Upper lobe of left lung (tissue), 6 donors: ENCODE measurements around the gene DEPP1. TPM values are rescaled to one million over a fixed set of nuclear protein-coding genes. Genes with fewer than 3 reads are reported as not detected.
"Not testable (repeated sequence)": the region's sequence is repeated elsewhere in the genome, so short reads cannot be mapped to it uniquely, and the experiment has no call there.

Experiments used
- ATAC-seq, 2 donors: fragments of 200-7000 bp; cut with Tn5 transposase; one replicate each; pipeline ENCODE4 v1.9.1; 2022; ENCODE audit warnings: mild to moderate bottlenecking in 2 of 2, moderate library complexity in 2 of 2; ENCODE audit not compliant: low FRiP score in 2 of 2
- DNase-seq, 2 donors: peaks; one replicate each; pipeline ENCODE4 v3.0.0-alpha.2; 2019 to 2020
- H3K27ac ChIP-seq, 4 donors: fragments of 200-600 bp; sonication (generic); one replicate each; pipeline ENCODE4 v1.5.1; 2016 to 2019
- H3K27me3 ChIP-seq, 4 donors: fragments of 200-600 bp; sonication (generic); one replicate each; pipeline ENCODE4 v1.5.1; 2017 to 2019
- H3K36me3 ChIP-seq, 4 donors: fragments of 200-600 bp; sonication (generic); one replicate each; pipeline ENCODE4 v1.5.1; 2016 to 2019
- H3K4me1 ChIP-seq, 4 donors: fragments of 200-600 bp; sonication (generic); one replicate each; pipeline ENCODE4 v1.5.1; 2018 to 2019
- H3K4me3 ChIP-seq, 4 donors: fragments of 200-600 bp; sonication (generic); one replicate each; pipeline ENCODE4 v1.5.1; 2017 to 2019; ENCODE audit warnings: mild to moderate bottlenecking in 2 of 4, moderate library complexity in 1 of 4
- H3K9me3 ChIP-seq, 4 donors: fragments of 200-600 bp; sonication (generic); one replicate each; pipeline ENCODE4 v1.5.1; 2018 to 2019
- EP300 ChIP-seq, 4 donors: sonication (generic); formaldehyde crosslinking; IDR thresholded peaks; one replicate each; pipeline ENCODE4 v1.5.1; 2017; ENCODE audit warnings: antibody characterized with exemption in 4 of 4, control low read depth in 2 of 4
- POLR2A ChIP-seq, 4 donors: fragments of 450-650 bp; IDR thresholded peaks; one replicate each; pipeline ENCODE4 v1.5.1; 2016 to 2017; ENCODE audit warnings: antibody characterized with exemption in 4 of 4, mild to moderate bottlenecking in 2 of 4
- POLR2AphosphoS5 ChIP-seq, 2 donors: sonication (generic); formaldehyde crosslinking; IDR thresholded peaks; one replicate each; pipeline ENCODE4 v1.5.1; 2017; ENCODE audit warnings: antibody characterized with exemption in 2 of 2
- WGBS, 2 donors: methylation state at CpG; one replicate each; pipeline ENCODE4 v1.1.5; 2017 to 2018; 5-methylcytosine and 5-hydroxymethylcytosine counted together
- total RNA-seq, 6 donors: library from RNA; depleted of rRNA in 4 of 6; stranded (reverse); fragments of >200 nt in 4 of 6; gene quantifications; one replicate each; pipeline versions ENCODE4 v1.1.0 to v1.2.1, GENCODE V29; 2016 to 2021
- TF ChIP-seq, protein P1 (sequence below), 6 experiments: fragments of 450-650 bp in 4 of 6; fragments of 200-600 bp in 2 of 6; sonication (generic) in 2 of 6; IDR thresholded peaks; one replicate each; pipeline ENCODE4 v1.5.1; 2016 to 2019; ENCODE audit warnings: antibody characterized with exemption in 6 of 6
- donor health status: DM: no; HTN: no; CAD: no; lungs with moderate emphysema.
- donor health status: DM: no; HTN: yes; CAD: no; lungs with severe emphysema.

DEPP1 gene, protein sequence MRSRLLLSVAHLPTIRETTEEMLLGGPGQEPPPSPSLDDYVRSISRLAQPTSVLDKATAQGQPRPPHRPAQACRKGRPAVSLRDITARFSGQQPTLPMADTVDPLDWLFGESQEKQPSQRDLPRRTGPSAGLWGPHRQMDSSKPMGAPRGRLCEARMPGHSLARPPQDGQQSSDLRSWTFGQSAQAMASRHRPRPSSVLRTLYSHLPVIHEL
- total RNA-seq: 100 to 1,000 TPM in 3 of 6 donors, 10 to 100 TPM in 3; 42.0 to 405 (median 95.6) TPM

DNA sequence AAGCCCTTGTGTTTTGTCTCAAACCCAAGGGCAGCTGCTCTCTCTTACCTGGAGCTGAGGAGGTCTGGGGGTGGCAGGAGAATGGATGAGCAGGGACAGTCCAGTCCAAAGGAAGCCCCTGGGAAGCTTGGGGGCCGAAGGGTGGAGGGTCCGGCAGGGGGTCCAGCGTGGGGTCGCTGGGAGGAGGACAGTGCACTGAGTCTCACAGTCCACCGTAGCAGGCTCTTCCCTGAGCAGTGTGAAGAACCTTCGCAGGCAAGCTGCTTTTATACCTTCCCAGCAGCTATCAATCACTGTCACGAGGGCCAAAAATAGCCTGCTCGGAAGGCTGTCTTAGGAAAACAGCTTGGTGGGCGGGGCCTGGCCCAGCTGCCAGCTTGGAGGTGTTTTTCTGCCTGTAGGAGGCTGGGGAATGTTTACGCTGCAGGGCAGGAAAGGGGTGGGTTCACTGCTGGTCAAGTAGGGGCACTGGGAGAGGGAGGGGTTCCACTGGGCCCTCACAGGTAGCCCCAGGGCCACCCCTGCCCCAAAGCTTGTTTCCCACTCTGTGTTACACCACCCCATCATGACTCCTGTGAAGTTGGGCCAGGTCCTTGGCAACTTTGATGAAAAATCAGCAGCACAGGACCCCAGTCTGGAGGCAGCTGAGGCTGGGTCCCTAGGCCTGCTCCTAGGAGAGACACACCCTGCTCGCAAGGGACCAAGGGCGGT lies at the start of gene DEPP1:
DEPP1 (minus strand) TSS at position 240 of the 711 bp plus-strand sequence. CDS start 779 bp downstream, outside the sequence.
- ATAC-seq: peak; percentile 38 to 82
- WGBS, 2 donors: 3 to 8% methylated on average over 10 to 12 of the region's 12 CpGs
- DNase-seq: peak; percentile 93 to 96
- Histone ChIP-seq H3K36me3 (peaks cover 0 to 26% (median 7%) of the 10 kb centered on the region in 4 donors), H3K27ac (peak within 1 kb of the TSS; percentile 80 to 92 (median 88)), H3K4me3 (peak within 1 kb of the TSS; percentile 51 to 75 (median 72)), H3K27me3 (no peaks in the 10 kb centered on the region), H3K9me3 (no peaks in the 10 kb centered on the region), H3K4me1 (peaks cover 70 to 89% (median 80%) of the 10 kb centered on the region in 4 donors)
- TF ChIP-seq POLR2AphosphoS5 (IDR thresholded peaks at IDR 0.05) (peak; percentile 99 to 100), EP300 (IDR thresholded peaks at IDR 0.05) (peak in 3 of 4 donors; percentile 26 to 99 (median 92)), POLR2A (IDR thresholded peaks at IDR 0.05) (peak; percentile 88 to 99 (median 98))
- TF ChIP-seq, protein P1, sequence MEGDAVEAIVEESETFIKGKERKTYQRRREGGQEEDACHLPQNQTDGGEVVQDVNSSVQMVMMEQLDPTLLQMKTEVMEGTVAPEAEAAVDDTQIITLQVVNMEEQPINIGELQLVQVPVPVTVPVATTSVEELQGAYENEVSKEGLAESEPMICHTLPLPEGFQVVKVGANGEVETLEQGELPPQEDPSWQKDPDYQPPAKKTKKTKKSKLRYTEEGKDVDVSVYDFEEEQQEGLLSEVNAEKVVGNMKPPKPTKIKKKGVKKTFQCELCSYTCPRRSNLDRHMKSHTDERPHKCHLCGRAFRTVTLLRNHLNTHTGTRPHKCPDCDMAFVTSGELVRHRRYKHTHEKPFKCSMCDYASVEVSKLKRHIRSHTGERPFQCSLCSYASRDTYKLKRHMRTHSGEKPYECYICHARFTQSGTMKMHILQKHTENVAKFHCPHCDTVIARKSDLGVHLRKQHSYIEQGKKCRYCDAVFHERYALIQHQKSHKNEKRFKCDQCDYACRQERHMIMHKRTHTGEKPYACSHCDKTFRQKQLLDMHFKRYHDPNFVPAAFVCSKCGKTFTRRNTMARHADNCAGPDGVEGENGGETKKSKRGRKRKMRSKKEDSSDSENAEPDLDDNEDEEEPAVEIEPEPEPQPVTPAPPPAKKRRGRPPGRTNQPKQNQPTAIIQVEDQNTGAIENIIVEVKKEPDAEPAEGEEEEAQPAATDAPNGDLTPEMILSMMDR (IDR thresholded peaks at IDR 0.05): peak in 4 of 6 experiments; percentile 30 to 53 (median 36)

DNA sequence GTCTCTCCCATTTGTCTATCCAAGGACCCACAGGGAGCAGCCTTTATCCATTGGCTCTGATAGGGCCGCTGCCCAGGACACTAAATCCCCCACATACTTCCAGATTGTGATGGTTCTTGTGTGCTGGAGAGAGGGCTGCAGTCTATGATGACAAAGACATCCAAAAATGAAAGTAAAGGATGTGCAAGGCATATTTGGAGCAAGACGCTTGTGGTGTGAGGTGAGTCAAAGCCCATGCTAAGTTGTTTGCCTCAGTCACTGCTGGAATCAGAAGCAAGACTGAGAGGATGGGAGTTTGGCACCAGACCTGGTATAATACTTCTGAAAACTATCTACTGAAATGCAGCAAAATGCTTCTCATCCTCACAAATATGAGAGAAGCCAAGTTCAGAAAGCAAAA lies 44.8 kb upstream of the DEPP1 start:
- Histone ChIP-seq H3K4me3 (no peak overlapping the region), H3K27ac (no peak overlapping the region), H3K27me3 (no peaks in the 10 kb centered on the region), H3K9me3 (no peaks in the 10 kb centered on the region), H3K36me3 (no peaks in the 10 kb centered on the region), H3K4me1 (no peaks in the 10 kb centered on the region)
- WGBS, 2 donors: 87 to 91% methylated on average over 2 of the region's 2 CpGs
- TF ChIP-seq, protein P1 (IDR thresholded peaks at IDR 0.05): no peak
- ATAC-seq (no peak), DNase-seq (no peak)

DNA sequence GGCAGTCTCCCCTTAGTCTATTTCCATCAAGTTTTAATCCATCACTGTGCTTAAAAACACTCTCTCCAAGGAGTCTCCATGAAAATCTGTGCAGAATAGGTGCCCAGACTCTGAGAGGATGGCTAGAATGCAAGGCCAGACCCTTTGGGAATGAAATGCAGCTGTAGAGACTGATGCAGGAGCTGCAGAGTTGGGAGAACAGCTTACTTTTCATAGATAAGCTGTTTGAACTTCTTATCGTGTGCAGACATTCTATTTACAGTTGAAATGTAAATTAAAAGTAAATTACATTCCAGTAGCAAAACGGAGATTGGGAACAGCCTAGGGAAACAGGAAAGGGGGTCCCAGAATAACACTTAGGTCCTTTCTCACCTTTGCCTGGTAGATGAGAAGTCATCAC lies 37.0 kb upstream of the DEPP1 start:
- no peak for ATAC-seq
- DNase-seq: no peak
- no peaks in the 10 kb centered on the region for H3K27me3 ChIP-seq
- no peak for TF ChIP-seq POLR2AphosphoS5 (IDR thresholded peaks at IDR 0.05)
- H3K4me3 ChIP-seq: no peak overlapping the region
- no peak overlapping the region for H3K27ac ChIP-seq
- WGBS, 2 donors: 40% methylated on average over 2 of the region's 2 CpGs
- H3K9me3 ChIP-seq: no peaks in the 10 kb centered on the region
- no peaks in the 10 kb centered on the region for H3K4me1 ChIP-seq
- no peaks in the 10 kb centered on the region for H3K36me3 ChIP-seq

DNA sequence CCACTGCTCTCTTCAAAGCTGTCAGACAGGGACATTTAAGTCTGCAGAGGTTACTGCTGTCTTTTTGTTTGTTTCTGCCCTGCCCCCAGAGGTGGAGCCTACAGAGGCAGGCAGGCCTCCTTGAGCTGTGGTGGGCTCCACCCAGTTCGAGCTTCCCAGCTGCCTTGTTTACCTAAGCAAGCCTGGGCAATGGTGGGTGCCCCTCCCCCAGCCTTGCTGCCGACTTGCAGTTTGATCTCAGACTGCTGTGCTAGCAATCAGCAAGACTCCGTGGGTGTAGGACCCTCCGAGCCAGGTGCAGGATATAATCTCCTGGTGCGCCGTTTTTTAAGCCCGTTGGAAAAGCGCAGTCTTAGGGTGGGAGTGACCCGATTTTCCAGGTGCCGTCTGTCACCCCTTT lies 35.9 kb upstream of the DEPP1 start:
- H3K36me3 ChIP-seq, H3K4me3 ChIP-seq, ATAC-seq, H3K4me1 ChIP-seq, H3K27ac ChIP-seq, H3K9me3 ChIP-seq, DNase-seq, H3K27me3 ChIP-seq: not testable (repeated sequence)
- WGBS, 2 donors: 77 to 100% methylated on average over 9 to 10 of the region's 10 CpGs

DNA sequence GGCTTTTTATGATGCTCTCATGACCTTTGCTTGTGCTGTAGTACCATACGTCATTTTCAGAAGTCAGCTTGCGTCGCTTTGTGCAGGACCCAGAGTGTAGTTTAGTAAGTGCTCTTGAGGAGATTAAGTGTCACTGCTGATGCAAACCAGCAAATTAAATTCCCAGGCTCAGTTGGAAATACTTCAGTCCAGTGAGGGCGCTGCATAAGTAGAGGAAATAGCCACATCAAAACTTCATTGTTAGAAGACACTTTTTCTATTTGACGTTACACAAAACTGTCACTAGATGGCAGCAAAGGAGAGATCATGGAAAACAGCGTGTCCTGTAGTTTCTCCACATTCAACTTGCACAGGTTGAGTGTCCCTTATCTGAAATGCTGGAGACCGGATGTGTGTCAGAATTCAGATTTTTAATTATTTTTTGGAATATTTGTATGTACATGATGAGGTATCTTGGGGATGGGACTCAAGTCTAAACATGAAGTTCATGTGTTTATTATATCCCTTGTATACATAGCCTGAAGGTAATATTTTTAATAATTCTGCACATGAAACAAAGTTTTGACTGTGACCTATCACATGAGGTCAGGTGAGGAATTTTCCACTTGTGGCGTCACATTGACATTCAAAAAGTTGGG lies 30.0 kb upstream of the DEPP1 start:
- peak in 1 of 2 donors; percentile 67 for DNase-seq
- TF ChIP-seq POLR2A (IDR thresholded peaks at IDR 0.05): no peak
- TF ChIP-seq, protein P1 (IDR thresholded peaks at IDR 0.05): peak; percentile 50 to 90 (median 84)
- peak in 1 of 2 donors; percentile 15 for TF ChIP-seq POLR2AphosphoS5 (IDR thresholded peaks at IDR 0.05)

More for the DNA sequence above, 30.0 kb upstream of the DEPP1 start:
- WGBS, 2 donors: 9 to 15% methylated on average over 8 of the region's 8 CpGs
- H3K4me3 ChIP-seq: no peak overlapping the region
- ATAC-seq: peak; percentile 94 to 95
- peaks cover 0 to 18% (median 5%) of the 10 kb centered on the region in 4 donors for H3K36me3 ChIP-seq
- H3K27ac ChIP-seq: no peak overlapping the region
- no peaks in the 10 kb centered on the region for H3K27me3 ChIP-seq
- H3K9me3 ChIP-seq: no peaks in the 10 kb centered on the region
- peaks cover 0 to 8% (median 3%) of the 10 kb centered on the region in 4 donors for H3K4me1 ChIP-seq
